GM12878 (cell line): ENCODE data around the gene SAMD4A. TPM values are rescaled to one million over a fixed set of nuclear protein-coding genes. Genes with fewer than 3 reads are reported as not detected.

Source experiments
- ATAC-seq: fragments of 200-7000 bp; cut with Tn5 transposase; 3 replicates; pipeline ENCODE4 v1.9.1; 2020; ENCODE audit warnings: mild to moderate bottlenecking, moderate library complexity
- BruUV-seq: library from RNA; stranded (reverse); fragments of 400-500 nt; replicated peaks from 2 replicates; lab custom pipeline; 2021; lab: Mats Ljungman, UMichigan
- CTCF ChIA-PET: fragments of 300-600 bp; sonication (Branson Sonifier 250); formaldehyde crosslinking; extraction: SDS; loops from one replicate; lab custom pipeline; 2021; ENCODE audit warnings: inconsistent platforms; lab: Yijun Ruan, JAX
- POLR2A ChIA-PET: fragments of 350-600 bp; formaldehyde crosslinking; extraction: SDS; loops from one replicate; lab custom pipeline; 2021; ENCODE audit warnings: inconsistent platforms; lab: Charles Lee
- RAD21 ChIA-PET: fragments of 300-600 bp; sonication (Branson Sonifier 250); formaldehyde crosslinking; loops from one replicate; lab custom pipeline; 2023; ENCODE audit warnings: antibody characterized with exemption; ENCODE audit not compliant: unreplicated experiment; lab: Charles Lee
- SMC1A ChIA-PET: fragments of 300-600 bp; sonication (Branson Sonifier 250); formaldehyde crosslinking; loops from one replicate; lab custom pipeline; 2023; ENCODE audit not compliant: unreplicated experiment, uncharacterized antibody; lab: Charles Lee
- DNase-seq: peaks from one replicate; pipeline ENCODE4 v3.0.0-alpha.2; 2011; ENCODE audit warnings: low read depth, low spot score
- FAIRE-seq: peaks from 3 replicates; lab custom pipeline; 2011; peaks lifted over from hg19 to GRCh38; lab: Jason Lieb, UNC
- H2AFZ ChIP-seq: 2 replicates; pipeline ENCODE4 v1.6.0; 2011; ENCODE audit warnings: low read depth, low read length, control low read depth; ENCODE audit not compliant: control insufficient read depth
- H3K27ac ChIP-seq: 2 replicates; pipeline ENCODE4 v1.5.1; 2011; ENCODE audit warnings: control low read depth; ENCODE audit not compliant: control insufficient read depth, insufficient read depth
- H3K27me3 ChIP-seq, 2 experiments: replicated peaks in 1 of 2; 2 replicates each; pipeline versions ENCODE4 v1.6.0 to v1.6.1; 2011; ENCODE audit warnings: low read length in 1 of 2; ENCODE audit not compliant: control insufficient read depth in 2 of 2, insufficient read depth in 2 of 2
- H3K36me3 ChIP-seq, 2 experiments: 2 replicates each; pipeline ENCODE4 v1.5.1; 2011; ENCODE audit warnings: low read length in 1 of 2; ENCODE audit not compliant: control insufficient read depth in 2 of 2, insufficient read depth in 2 of 2
- H3K4me1 ChIP-seq: 2 replicates; pipeline ENCODE4 v1.6.1; 2011; ENCODE audit warnings: mild to moderate bottlenecking, low read length, moderate library complexity, mixed read lengths; ENCODE audit not compliant: control insufficient read depth, insufficient read depth
- H3K4me2 ChIP-seq: 2 replicates; pipeline ENCODE4 v1.6.0; 2011; ENCODE audit warnings: control low read depth; ENCODE audit not compliant: control insufficient read depth, insufficient read depth
- H3K4me3 ChIP-seq: fragments of 200-600 bp; sonication (generic); 2 replicates; pipeline ENCODE4 v1.5.1; 2016
- H3K79me2 ChIP-seq: 2 replicates; pipeline ENCODE4 v1.6.0; 2011; ENCODE audit warnings: low read length; ENCODE audit not compliant: control insufficient read depth, insufficient read depth
- H3K9ac ChIP-seq: 2 replicates; pipeline ENCODE4 v1.8.0; 2011; ENCODE audit warnings: low read length, control low read depth, mixed read lengths; ENCODE audit not compliant: control insufficient read depth, insufficient read depth
- H3K9me3 ChIP-seq: replicated peaks from 3 replicates; pipeline ENCODE4 v1.5.1; 2011; ENCODE audit warnings: mild to moderate bottlenecking, low read length; ENCODE audit not compliant: control insufficient read depth, insufficient read depth
- H4K20me1 ChIP-seq: 2 replicates; pipeline ENCODE4 v1.6.0; 2011; ENCODE audit not compliant: control insufficient read depth, insufficient read depth
- CEBPB ChIP-seq, 2 experiments: fragments of 150-350 bp in 1 of 2; IDR thresholded peaks; 2 replicates each; pipeline ENCODE4 v1.6.1; 2012 to 2014; ENCODE audit warnings: low read depth in 2 of 2, low read length in 2 of 2, borderline replicate concordance in 1 of 2, inconsistent platforms in 1 of 2
- IRF5 ChIP-seq: fragments of 450-650 bp; IDR thresholded peaks from 2 replicates; pipeline ENCODE4 v1.6.1; 2017; ENCODE audit warnings: borderline replicate concordance
- JUND ChIP-seq: IDR thresholded peaks from 2 replicates; pipeline ENCODE4 v1.6.1; 2012; ENCODE audit warnings: low read depth, mild to moderate bottlenecking, low read length, improper control_type of control experiment, moderate library complexity
- KDM1A ChIP-seq: fragments of 200-600 bp; sonication (generic); IDR thresholded peaks from 2 replicates; pipeline ENCODE4 v1.6.1; 2016; ENCODE audit warnings: borderline replicate concordance
- SMAD1 ChIP-seq: fragments of 450-650 bp; IDR thresholded peaks from 2 replicates; pipeline ENCODE4 v1.6.1; 2018; ENCODE audit warnings: mild to moderate bottlenecking, low read depth; ENCODE audit not compliant: partially characterized antibody
- ZBED1 ChIP-seq: IDR thresholded peaks from 2 replicates; pipeline ENCODE4 v1.6.1; 2016; ENCODE audit warnings: borderline replicate concordance
- ZNF592 ChIP-seq: fragments of 450-650 bp; IDR thresholded peaks from 2 replicates; pipeline ENCODE4 v1.6.1; 2017; ENCODE audit warnings: mild to moderate bottlenecking, moderate library complexity
- WGBS: methylation state at CpG from one replicate; pipeline ENCODE4 v1.1.6; 2016; ENCODE audit warnings: low lambda C conversion rate; ENCODE audit not compliant: insufficient replicate concordance, insufficient coverage; ENCODE audit errors: missing lambda C conversion rate; 5-methylcytosine and 5-hydroxymethylcytosine counted together
- in situ Hi-C: fragments of 300-500 bp; cut with MboI; formaldehyde crosslinking; loops from 9 replicates; pipeline ENCODE4 v1.14.3; 2018; ENCODE audit warnings: mixed read lengths
- intact Hi-C: fragments of 100-400 bp; cut with micrococcal nuclease; formaldehyde crosslinking; loops from one replicate; pipeline ENCODE4 v1.14.2; 2022; ENCODE audit not compliant: unreplicated experiment
- polyA plus RNA-seq, 11 experiments: library from polyadenylated mRNA; depleted of rRNA in 4 of 11; unstranded in 6 of 11; stranded (reverse) in 5 of 11; fragments of >200 nt; fragmentation: Nextera tagmentation in 4 of 11; fragmentation: Illumina TruSeq in 1 of 11; extraction: Ambion mirVana in 4 of 11; extraction: Trizol in 1 of 11; gene quantifications; 1 replicate in 1 of 11; 2 replicates in 10 of 11; pipeline versions ENCODE4 v1.2.1 to v1.2.3, GENCODE V29; 2011 to 2016; ENCODE audit warnings: inconsistent platforms in 2 of 11, missing spikeins in 2 of 11, low read depth in 1 of 11
- total RNA-seq, 4 experiments: library from RNA; depleted of rRNA in 3 of 4; stranded (reverse); fragments of >200 nt in 3 of 4; fragmentation: Illumina TruSeq in 1 of 4; extraction: Trizol in 1 of 4; gene quantifications; 2 replicates each; pipeline versions ENCODE4 v1.2.1 to v1.2.3, GENCODE V29; 2013 to 2021

The SAMD4A gene
- total and polyA plus RNA-seq, 10 of the 15 experiments (the other 5 are each of a cell fraction or from before 2014, with no cell fraction given): 0.05 to 0.56 (median 0.31) TPM

GRCh38 chr14:54594537-54594936 lies 27.6 kb downstream of the SAMD4A start:
- ChIA-PET POLR2A (no interaction called here), CTCF (interaction anchor here (0.6 kb wide), 1 partner anchor 21 kb away, joined by 3 read pairs; no protein-coding TSS in a partner anchor)
- H3K36me3 ChIP-seq: no peaks in the 10 kb centered on the region

More at GRCh38 chr14:54594537-54594936, 27.6 kb downstream of the SAMD4A start:
- H3K79me2 ChIP-seq: no peaks in the 10 kb centered on the region
- no TSS peak for BruUV-seq
- no peak overlapping the region for H2AFZ ChIP-seq
- no peak overlapping the region for H3K27ac ChIP-seq
- no peak overlapping the region for H3K4me3 ChIP-seq
- no peaks in the 10 kb centered on the region for H4K20me1 ChIP-seq
- in situ Hi-C loops: no loop called here
- no peak for TF ChIP-seq SMAD1
- no peak for TF ChIP-seq JUND
- no peak for TF ChIP-seq CEBPB (IDR thresholded peaks at IDR 0.05; ENCODE audit: borderline replicate concordance in 1 of 2, low read depth in 2 of 2, low read length in 2 of 2)
- TF ChIP-seq ZNF592: no peak
- TF ChIP-seq IRF5: no peak
- no peak for TF ChIP-seq ZBED1
- TF ChIP-seq KDM1A: no peak
- TF ChIP-seq, all 136 proteins: peak for 0
- WGBS: 100% methylated on average over 1 of the region's 1 CpG
- FAIRE-seq (no peak), DNase-seq (no peak), ATAC-seq (no peak)
- RAD21 ChIA-PET: no interaction called here
- intact Hi-C loops: no loop called here
- Histone ChIP-seq H3K9me3 (no peaks in the 10 kb centered on the region), H3K27me3 (no peaks in the 10 kb centered on the region), H3K4me2 (no peak overlapping the region), H3K9ac (no peak overlapping the region), H3K4me1 (no peaks in the 10 kb centered on the region)
- SMC1A ChIA-PET: interaction anchor here (0.6 to 0.9 kb wide), 2 partner anchors 200 to 318 kb away, joined by 3 to 4 read pairs; no protein-coding TSS in a partner anchor
